COLO668 (cell line): ENCODE results near the gene CCNY.

Source experiments
- DNase-seq: peaks from one replicate; lab custom pipeline; 2025; ENCODE audit not compliant: unreplicated experiment; lab: John Stamatoyannopoulos, UW

Gene CCNY

GRCh38 chr10:35331894-35332640 lies 4.2 kb upstream of the CCNY start:
- DNase-seq: no peak

GRCh38 chr10:35334297-35334696 lies 2.0 kb upstream of the CCNY start:
- DNase-seq: no peak

- DNase-seq: peak; percentile 28
These were observed 901 bp upstream of the CCNY start for GRCh38 chr10:35335133-35336083.

DNA sequence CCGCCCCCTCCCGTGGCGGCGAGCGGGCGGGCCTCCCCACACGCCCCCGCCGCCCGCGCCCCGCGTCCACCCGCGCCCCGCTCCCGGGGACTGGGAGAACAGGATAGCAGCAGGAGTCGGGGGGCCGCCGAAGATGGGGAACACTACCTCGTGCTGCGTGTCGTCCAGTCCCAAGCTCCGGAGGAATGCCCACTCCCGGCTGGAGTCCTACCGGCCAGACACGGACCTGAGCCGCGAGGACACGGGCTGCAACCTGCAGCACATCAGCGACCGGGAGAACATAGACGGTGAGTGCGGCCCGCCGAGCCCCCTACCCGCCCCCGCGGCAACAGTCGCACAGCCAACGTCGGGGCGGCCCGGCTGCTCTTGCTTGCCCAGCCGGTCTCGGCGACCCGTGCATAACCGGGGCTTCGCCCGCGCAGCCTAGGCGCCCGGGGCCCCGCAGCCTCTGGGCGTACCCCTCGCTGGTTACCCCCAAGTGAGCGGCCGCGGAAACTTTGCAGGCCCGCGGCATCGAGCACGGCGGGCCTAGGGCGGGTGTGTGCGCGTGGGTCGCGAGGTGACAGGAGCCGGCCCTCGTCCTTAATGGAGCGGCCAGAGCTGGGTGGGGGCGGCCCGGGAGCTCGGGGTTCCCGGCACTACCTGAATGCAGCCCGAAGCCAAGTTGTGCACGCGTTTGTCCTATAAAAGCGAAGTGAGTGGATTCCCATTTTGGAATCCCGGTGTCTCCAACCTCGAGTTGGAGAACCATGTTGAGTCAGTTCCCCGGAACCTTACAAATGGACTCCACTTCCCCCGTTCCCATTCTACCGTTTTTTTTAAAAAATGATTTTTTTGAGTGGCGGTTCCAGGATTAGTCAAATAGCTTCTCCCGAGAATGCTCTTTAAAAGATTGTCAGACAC lies 863 bp downstream of the CCNY start:
- peak; percentile 57 for DNase-seq

GRCh38 chr10:35339942-35340341 lies 3.6 kb downstream of the CCNY start:
- DNase-seq: no peak

- DNase-seq: no peak
These were observed 4.7 kb downstream of the CCNY start for GRCh38 chr10:35340975-35341374.

- DNase-seq: no peak
These were observed 5.2 kb downstream of the CCNY start for GRCh38 chr10:35341521-35341920.

DNA sequence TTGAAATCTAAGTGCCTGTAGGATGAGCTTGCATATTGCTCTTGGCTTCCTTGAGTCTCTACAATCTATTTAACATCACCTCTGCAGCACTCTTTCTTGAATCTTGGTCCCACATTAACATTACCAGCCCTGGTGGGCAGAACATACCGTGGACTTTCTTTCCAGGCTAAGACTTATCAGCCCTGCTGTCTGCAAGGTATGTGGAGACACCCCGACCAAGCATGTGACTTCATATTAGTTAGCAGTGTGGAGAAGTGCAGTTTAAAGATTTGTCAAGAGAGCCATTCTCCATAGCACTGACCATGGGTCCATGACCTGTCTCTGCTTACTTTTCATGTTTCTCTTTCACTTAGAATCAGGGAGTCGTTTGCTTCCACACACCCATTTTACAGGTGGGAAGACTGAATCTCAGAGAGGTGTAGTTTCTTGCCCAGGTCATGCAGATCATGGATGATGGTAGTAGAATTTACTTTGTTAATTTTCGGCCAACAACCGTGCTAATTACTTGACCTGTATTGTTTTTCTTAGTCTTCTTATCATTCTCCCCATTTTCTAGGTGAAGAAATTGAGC lies 6.0 kb downstream of the CCNY start:
- DNase-seq: no peak

DNA sequence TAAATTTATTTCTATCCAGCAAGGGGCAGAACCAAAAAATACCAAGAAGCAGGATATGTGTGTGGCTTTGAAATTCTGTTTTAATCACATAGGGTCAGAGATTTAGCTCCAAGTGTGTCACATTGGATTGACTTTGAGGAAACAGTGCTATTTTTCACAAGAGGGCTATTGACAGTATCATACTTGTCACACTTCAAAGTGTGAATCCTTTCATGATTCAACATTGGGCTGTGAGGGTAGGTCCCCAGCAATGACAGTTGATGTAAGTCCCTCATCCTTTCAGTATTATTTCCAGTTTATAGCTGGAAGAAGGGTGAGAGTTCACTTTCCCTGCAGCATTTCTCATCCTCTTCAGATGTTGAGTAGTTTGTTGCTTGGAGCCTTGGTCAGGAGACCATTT lies 7.4 kb downstream of the CCNY start:
- no peak for DNase-seq

DNA sequence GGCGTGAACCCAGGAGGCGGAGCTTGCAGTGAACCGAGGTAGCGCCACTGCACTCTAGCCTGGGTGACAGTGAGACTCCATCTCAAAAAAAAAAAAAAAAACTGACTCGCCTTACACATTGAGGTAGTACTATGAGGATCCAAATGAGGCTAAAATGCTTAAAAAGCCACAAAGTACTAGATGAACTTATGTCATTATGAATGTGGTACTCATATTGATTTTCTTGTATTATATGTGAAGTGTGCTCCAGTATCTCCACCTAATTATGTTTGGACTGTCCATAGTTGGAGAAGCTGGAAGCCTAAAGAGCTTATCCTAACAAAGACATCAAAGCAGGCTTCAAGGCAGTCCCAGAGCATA lies 9.1 kb downstream of the CCNY start:
- DNase-seq: no peak

- DNase-seq: no peak
These were observed 9.9 kb downstream of the CCNY start for GRCh38 chr10:35346248-35346647.

DNA sequence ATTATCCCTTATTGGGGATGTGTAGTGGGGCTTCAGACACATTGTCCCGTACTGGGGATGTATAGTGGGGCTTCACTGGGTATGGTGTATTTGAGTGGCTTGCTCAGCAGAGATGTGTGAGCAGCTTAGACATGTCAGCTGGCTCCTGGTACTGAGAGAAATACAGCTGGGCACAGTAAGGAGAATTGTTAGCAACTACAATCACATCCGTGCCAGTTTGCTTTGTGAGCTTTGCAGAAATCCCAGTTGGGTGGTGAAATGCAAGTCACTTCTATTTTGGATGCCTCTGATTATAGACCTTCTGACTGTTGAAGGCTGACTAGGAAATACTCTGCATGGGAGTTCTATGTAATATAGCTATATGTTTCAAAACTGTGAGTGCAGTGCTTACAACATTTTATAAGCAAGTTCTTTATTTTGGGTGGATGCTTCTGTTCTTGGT lies 10.8 kb downstream of the CCNY start:
- DNase-seq: no peak

GRCh38 chr10:35347899-35348608 lies 11.7 kb downstream of the CCNY start:
- DNase-seq: no peak

DNA sequence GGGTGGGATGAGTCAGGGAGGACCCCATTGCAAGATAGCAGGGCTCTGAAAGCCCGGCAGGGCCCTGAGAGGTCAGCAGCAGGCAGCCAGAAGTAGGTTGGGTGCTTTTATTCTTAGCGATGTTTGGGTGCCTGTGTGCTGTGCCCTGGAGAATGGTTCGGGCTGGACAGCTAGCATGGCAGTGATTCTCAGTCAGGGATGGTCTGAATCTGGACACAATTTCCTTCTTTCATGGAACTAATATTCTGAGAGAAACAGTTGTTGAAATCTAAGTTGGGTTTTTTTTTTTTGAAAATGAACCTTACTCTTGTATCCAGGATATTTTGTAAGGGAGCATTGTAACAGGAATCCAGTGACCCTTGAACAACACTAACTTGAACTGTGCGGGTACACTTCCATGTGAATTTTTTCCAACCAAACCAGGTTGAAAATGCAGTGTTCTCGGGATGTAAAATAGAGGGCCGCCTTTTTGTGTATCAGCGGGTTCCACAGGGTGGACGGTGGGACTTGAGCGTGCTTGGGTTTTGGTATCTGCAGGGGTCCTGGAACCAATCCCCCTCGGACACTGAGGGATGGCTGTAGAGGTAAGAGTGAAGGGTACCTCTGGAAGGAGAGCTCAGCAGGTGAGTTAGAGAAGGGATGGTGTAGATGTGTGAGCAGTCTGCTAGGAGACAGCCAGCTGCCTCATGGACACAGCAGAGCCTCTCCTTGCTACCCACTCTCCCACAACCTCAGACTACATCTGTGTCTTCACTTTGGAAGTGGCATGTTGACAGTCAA lies 12.5 kb downstream of the CCNY start:
- no peak for DNase-seq

- no peak for DNase-seq
These were observed 13.1 kb downstream of the CCNY start for GRCh38 chr10:35349389-35349915.

- DNase-seq: no peak
These were observed 14.7 kb downstream of the CCNY start for GRCh38 chr10:35351021-35351420.

DNA sequence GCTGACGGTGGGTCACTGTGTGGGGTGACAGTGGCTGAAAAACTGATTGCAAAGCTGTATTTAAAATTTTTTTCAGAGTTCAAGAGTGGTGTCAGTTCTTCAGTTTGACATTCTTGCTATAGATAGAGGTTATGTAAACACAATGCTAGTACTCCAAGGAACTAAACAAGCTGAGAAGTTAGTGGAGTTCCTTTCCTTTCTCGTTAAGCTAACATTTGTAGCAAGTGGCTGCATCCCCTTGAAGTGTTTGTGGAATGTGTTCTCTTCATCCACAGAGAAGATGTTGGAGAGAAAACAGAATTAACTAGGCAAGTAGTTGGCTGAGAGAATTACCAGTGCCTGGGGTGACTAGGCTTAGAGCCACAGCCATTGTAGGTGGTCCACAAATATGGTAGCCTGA lies 15.8 kb downstream of the CCNY start:
- no peak for DNase-seq

- DNase-seq: no peak
These were observed 16.2 kb downstream of the CCNY start for GRCh38 chr10:35352512-35352911.

DNA sequence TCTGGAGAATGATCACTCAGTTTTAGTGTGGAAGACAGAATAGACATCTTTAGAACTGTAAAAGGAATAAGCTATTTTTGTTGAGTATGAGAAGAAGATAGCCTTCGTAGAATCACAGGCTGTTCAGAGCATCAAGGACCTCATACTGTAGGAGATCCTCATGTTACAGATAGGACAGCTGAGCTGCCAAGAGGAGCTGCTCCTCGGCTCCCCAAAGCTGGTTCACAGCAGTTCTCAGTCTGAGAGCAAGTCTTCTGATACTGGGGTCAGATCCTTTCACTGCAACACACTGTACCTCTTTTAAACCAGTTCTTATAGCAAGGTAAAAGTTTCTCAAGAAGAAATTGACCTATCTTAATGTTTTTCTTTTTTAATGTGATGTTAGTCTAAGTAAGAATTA lies 17.1 kb downstream of the CCNY start:
- no peak for DNase-seq
